GM12878 (cell line): ENCODE measurements around the gene TBPL2. TPM values are rescaled to one million over a fixed set of nuclear protein-coding genes. Genes with fewer than 3 reads are reported as not detected.

Experiments
- HDAC6 ChIP-seq: fragments of 200-600 bp; sonication (generic); IDR thresholded peaks from one replicate; pipeline ENCODE4 v1.8.0; 2017; ENCODE audit warnings: antibody characterized with exemption; ENCODE audit not compliant: unreplicated experiment
- IKZF1 ChIP-seq: fragments of 450-650 bp; conservative IDR thresholded peaks from 2 replicates; pipeline ENCODE4 v1.6.1; 2017; ENCODE audit warnings: antibody characterized with exemption, mild to moderate bottlenecking
- IRF4 ChIP-seq: IDR thresholded peaks from 2 replicates; pipeline ENCODE4 v1.6.1; 2011; ENCODE audit warnings: low read depth, low read length
- LARP7 ChIP-seq: fragments of 450-650 bp; IDR thresholded peaks from 2 replicates; pipeline ENCODE4 v1.6.1; 2017; ENCODE audit warnings: mild to moderate bottlenecking
- NFIC ChIP-seq: IDR thresholded peaks from 2 replicates; pipeline ENCODE4 v1.6.1; 2012; ENCODE audit warnings: low read depth, mild to moderate bottlenecking, inconsistent platforms, low read length, moderate library complexity
- NFXL1 ChIP-seq: fragments of 450-650 bp; IDR thresholded peaks from 2 replicates; pipeline ENCODE4 v1.6.1; 2017; ENCODE audit warnings: antibody characterized with exemption, mild to moderate bottlenecking, borderline replicate concordance
- NR2C2 ChIP-seq: IDR thresholded peaks from 2 replicates; pipeline ENCODE4 v1.6.1; 2011; ENCODE audit warnings: borderline replicate concordance, low read depth; ENCODE audit not compliant: control insufficient read depth, insufficient read length
- NRF1 ChIP-seq: conservative IDR thresholded peaks from 2 replicates; pipeline ENCODE4 v1.6.1; 2011; ENCODE audit warnings: mild to moderate bottlenecking, low read depth, low read length, improper control_type of control experiment
- POLR2AphosphoS2 ChIP-seq: IDR thresholded peaks from 2 replicates; pipeline ENCODE4 v1.6.1; 2011; ENCODE audit warnings: low read depth, mild to moderate bottlenecking, low read length, improper control_type of control experiment, moderate library complexity
- RAD51 ChIP-seq: fragments of 450-650 bp; IDR thresholded peaks from 2 replicates; pipeline ENCODE4 v1.6.1; 2016; ENCODE audit warnings: moderate library complexity, mild to moderate bottlenecking, inconsistent platforms
- SRF ChIP-seq, 2 experiments: IDR thresholded peaks; 2 replicates each; pipeline ENCODE4 v1.6.1; 2011; ENCODE audit warnings: low read depth in 2 of 2, low read length in 2 of 2, mild to moderate bottlenecking in 1 of 2, moderate library complexity in 1 of 2
- STAT1 ChIP-seq: fragments of 450-650 bp; conservative IDR thresholded peaks from 2 replicates; pipeline ENCODE4 v1.6.1; 2014; ENCODE audit warnings: antibody characterized with exemption, mild to moderate bottlenecking
- TBL1XR1 ChIP-seq: IDR thresholded peaks from 2 replicates; pipeline ENCODE4 v1.6.1; 2012; ENCODE audit warnings: low read depth, low read length, improper control_type of control experiment
- TCF3 ChIP-seq: IDR thresholded peaks from 2 replicates; pipeline ENCODE4 v1.6.1; 2012; ENCODE audit warnings: low read depth, mild to moderate bottlenecking, low read length, borderline replicate concordance; ENCODE audit not compliant: insufficient read depth
- ZNF274 ChIP-seq: IDR thresholded peaks from one replicate; pipeline ENCODE4 v1.8.0; 2011; ENCODE audit not compliant: insufficient read length, insufficient read depth
- polyA plus RNA-seq, 11 experiments: library from polyadenylated mRNA; depleted of rRNA in 4 of 11; unstranded in 6 of 11; stranded (reverse) in 5 of 11; fragments of >200 nt; fragmentation: Nextera tagmentation in 4 of 11; fragmentation: Illumina TruSeq in 1 of 11; extraction: Ambion mirVana in 4 of 11; extraction: Trizol in 1 of 11; gene quantifications; 1 replicate in 1 of 11; 2 replicates in 10 of 11; pipeline versions ENCODE4 v1.2.1 to v1.2.3, GENCODE V29; 2011 to 2016; ENCODE audit warnings: inconsistent platforms in 2 of 11, missing spikeins in 2 of 11, low read depth in 1 of 11
- total RNA-seq, 4 experiments: library from RNA; depleted of rRNA in 3 of 4; stranded (reverse); fragments of >200 nt in 3 of 4; fragmentation: Illumina TruSeq in 1 of 4; extraction: Trizol in 1 of 4; gene quantifications; 2 replicates each; pipeline versions ENCODE4 v1.2.1 to v1.2.3, GENCODE V29; 2013 to 2021
- TF ChIP-seq, protein P1 (sequence below): fragments of 450-650 bp; IDR thresholded peaks from 2 replicates; pipeline ENCODE4 v1.6.1; 2016; ENCODE audit warnings: mild to moderate bottlenecking
- TF ChIP-seq, protein P2 (sequence below): IDR thresholded peaks from 2 replicates; pipeline ENCODE4 v1.6.1; 2012; ENCODE audit warnings: low read depth, low read length, improper control_type of control experiment
- TF ChIP-seq, protein P3 (sequence below): fragments of 450-650 bp; IDR thresholded peaks from 2 replicates; pipeline ENCODE4 v1.6.1; 2017; ENCODE audit warnings: mild to moderate bottlenecking, low read depth, inconsistent platforms; ENCODE audit not compliant: poor library complexity, severe bottlenecking
- TF ChIP-seq, protein P4 (sequence below): IDR thresholded peaks from 2 replicates; pipeline ENCODE4 v1.6.1; 2011; ENCODE audit warnings: low read depth, low read length, improper control_type of control experiment, borderline replicate concordance
- TF ChIP-seq, protein P5 (sequence below): fragments of 450-650 bp; IDR thresholded peaks from 2 replicates; pipeline ENCODE4 v1.6.1; 2017; ENCODE audit warnings: low read depth, mild to moderate bottlenecking, moderate library complexity

Gene TBPL2
- total and polyA plus RNA-seq, 10 of the 15 experiments (the other 5 are each of a cell fraction or from before 2014, with no cell fraction given), result 0.41 TPM; not detected in 9

DNA sequence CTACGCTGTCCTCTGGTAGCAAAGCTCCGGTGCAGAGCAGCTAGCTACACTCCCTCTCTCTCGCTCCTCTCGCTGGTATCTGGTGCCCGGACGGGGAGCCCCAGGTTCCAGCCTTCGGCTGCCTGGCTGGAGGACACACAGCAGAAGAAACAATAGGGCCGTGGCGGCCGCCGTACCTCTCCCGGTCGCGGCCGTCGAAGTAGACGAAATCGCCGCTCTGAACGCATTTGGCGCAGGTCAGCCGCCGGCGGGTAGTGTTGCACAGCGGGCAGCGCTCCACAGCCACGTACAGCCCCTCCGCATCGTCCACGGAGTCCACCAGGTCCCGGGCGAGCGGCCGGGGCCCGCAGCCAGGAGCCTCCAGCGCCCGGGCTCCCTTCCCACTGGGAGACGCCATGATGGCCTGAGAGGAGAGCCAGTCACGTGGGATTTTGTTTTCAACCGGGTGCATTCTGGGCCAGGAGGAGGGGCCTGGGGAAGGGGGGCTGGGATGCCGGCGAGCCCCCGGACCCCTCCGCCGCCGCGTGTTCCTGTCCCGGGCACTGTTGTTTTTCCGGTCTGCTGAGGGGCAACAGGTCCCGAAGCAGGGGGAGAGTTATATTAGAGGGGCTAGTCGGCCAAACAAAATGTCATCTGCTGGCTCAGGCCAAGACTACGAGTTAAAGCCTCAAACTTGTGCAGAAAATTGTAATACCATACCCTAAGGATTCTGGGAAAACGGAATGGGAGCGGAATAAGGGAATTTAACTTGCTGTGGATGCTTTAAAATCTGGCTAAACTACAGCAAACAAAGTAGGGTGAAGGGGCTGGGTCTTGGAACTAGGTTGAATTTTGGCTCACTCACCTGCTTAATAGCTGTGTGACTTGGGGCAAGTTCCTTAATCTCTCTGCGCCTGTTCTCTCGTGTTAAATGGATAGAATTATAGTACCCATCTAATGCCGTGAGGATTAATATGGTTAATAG lies 28.7 kb downstream of the TBPL2 start, which contains the start of gene ATG14 (continued):
- TF ChIP-seq, protein P1, sequence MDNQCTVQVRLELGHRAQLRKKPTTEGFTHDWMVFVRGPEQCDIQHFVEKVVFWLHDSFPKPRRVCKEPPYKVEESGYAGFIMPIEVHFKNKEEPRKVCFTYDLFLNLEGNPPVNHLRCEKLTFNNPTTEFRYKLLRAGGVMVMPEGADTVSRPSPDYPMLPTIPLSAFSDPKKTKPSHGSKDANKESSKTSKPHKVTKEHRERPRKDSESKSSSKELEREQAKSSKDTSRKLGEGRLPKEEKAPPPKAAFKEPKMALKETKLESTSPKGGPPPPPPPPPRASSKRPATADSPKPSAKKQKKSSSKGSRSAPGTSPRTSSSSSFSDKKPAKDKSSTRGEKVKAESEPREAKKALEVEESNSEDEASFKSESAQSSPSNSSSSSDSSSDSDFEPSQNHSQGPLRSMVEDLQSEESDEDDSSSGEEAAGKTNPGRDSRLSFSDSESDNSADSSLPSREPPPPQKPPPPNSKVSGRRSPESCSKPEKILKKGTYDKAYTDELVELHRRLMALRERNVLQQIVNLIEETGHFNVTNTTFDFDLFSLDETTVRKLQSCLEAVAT, result 0 out of 2 replicates have a peak, but pooled peaks have one; percentile 37
- TF ChIP-seq, protein P2, sequence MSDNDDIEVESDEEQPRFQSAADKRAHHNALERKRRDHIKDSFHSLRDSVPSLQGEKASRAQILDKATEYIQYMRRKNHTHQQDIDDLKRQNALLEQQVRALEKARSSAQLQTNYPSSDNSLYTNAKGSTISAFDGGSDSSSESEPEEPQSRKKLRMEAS, result peak; percentile 68; the same call in 1 of the 2 replicates
- TF ChIP-seq IKZF1 (peak; percentile 90), ZNF274 (no peak), HDAC6 (no peak), TCF3 (no peak), STAT1 (0 out of 2 replicates have a peak, but pooled peaks have one; percentile 29), RAD51 (peak; percentile 92), IRF4 (no peak), NR2C2 (no peak), NRF1 (no peak), POLR2AphosphoS2 (no peak), NFIC (peak; percentile 63; the same call in 1 of the 2 replicates), SRF (IDR thresholded peaks at IDR 0.05; ENCODE audit: low read depth in 2 of 2, low read length in 2 of 2) (0 out of 4 replicates have a peak, but pooled peaks of 1 of the 2 experiments have one; percentile 34), LARP7 (no peak), TBL1XR1 (0 out of 2 replicates have a peak, but pooled peaks have one; percentile 32), NFXL1 (no peak)
- TF ChIP-seq, protein P3, sequence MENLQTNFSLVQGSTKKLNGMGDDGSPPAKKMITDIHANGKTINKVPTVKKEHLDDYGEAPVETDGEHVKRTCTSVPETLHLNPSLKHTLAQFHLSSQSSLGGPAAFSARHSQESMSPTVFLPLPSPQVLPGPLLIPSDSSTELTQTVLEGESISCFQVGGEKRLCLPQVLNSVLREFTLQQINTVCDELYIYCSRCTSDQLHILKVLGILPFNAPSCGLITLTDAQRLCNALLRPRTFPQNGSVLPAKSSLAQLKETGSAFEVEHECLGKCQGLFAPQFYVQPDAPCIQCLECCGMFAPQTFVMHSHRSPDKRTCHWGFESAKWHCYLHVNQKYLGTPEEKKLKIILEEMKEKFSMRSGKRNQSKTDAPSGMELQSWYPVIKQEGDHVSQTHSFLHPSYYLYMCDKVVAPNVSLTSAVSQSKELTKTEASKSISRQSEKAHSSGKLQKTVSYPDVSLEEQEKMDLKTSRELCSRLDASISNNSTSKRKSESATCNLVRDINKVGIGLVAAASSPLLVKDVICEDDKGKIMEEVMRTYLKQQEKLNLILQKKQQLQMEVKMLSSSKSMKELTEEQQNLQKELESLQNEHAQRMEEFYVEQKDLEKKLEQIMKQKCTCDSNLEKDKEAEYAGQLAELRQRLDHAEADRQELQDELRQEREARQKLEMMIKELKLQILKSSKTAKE, result no peak
- TF ChIP-seq, protein P4, sequence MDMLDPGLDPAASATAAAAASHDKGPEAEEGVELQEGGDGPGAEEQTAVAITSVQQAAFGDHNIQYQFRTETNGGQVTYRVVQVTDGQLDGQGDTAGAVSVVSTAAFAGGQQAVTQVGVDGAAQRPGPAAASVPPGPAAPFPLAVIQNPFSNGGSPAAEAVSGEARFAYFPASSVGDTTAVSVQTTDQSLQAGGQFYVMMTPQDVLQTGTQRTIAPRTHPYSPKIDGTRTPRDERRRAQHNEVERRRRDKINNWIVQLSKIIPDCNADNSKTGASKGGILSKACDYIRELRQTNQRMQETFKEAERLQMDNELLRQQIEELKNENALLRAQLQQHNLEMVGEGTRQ, result peak; percentile 71
- TF ChIP-seq, protein P5, sequence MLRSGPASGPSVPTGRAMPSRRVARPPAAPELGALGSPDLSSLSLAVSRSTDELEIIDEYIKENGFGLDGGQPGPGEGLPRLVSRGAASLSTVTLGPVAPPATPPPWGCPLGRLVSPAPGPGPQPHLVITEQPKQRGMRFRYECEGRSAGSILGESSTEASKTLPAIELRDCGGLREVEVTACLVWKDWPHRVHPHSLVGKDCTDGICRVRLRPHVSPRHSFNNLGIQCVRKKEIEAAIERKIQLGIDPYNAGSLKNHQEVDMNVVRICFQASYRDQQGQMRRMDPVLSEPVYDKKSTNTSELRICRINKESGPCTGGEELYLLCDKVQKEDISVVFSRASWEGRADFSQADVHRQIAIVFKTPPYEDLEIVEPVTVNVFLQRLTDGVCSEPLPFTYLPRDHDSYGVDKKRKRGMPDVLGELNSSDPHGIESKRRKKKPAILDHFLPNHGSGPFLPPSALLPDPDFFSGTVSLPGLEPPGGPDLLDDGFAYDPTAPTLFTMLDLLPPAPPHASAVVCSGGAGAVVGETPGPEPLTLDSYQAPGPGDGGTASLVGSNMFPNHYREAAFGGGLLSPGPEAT, result peak; percentile 99
